NCI-H1092 treated with DMSO at 0.1 percent for 48 hours (cell line): ENCODE results near the gene MKI67.

Source experiments
- DNase-seq: peaks from one replicate; lab custom pipeline; 2025; lab: John Stamatoyannopoulos, UW

MKI67 gene

GRCh38 chr10:128064108-128064969, 61.9 kb downstream of the MKI67 start:
- no peak for DNase-seq

- DNase-seq: no peak
Observed at GRCh38 chr10:128063736-128064107, 62.5 kb downstream of the MKI67 start.

- DNase-seq: no peak
Observed at GRCh38 chr10:128062881-128063563, 63.2 kb downstream of the MKI67 start.

DNA sequence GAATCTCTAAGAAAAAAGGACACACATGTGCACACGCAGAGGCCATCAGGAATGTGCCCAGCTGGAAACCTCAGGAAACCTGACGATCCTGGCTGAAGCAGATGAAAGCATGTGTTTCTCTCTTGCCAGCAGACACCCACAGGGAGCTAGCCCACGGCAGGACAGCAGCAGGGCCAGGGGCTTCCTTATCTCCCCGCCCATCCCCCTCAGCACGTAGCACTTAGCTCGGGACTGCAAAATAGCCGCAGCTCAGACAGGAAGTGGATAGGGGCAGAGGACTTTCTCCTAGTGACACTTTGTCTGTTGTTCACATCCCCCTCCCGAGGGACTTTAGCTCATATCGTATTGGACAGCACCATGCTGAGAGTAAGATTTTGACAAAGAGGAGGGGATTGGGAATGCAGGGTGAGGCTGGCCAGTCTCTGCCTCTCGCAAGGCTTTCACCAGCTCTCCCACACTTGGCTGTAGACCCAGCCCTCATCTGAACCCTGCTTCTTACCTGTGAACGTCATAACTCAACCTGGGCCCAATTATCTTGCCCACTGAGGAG, 63.8 kb downstream of the MKI67 start:
- no peak for DNase-seq

DNA sequence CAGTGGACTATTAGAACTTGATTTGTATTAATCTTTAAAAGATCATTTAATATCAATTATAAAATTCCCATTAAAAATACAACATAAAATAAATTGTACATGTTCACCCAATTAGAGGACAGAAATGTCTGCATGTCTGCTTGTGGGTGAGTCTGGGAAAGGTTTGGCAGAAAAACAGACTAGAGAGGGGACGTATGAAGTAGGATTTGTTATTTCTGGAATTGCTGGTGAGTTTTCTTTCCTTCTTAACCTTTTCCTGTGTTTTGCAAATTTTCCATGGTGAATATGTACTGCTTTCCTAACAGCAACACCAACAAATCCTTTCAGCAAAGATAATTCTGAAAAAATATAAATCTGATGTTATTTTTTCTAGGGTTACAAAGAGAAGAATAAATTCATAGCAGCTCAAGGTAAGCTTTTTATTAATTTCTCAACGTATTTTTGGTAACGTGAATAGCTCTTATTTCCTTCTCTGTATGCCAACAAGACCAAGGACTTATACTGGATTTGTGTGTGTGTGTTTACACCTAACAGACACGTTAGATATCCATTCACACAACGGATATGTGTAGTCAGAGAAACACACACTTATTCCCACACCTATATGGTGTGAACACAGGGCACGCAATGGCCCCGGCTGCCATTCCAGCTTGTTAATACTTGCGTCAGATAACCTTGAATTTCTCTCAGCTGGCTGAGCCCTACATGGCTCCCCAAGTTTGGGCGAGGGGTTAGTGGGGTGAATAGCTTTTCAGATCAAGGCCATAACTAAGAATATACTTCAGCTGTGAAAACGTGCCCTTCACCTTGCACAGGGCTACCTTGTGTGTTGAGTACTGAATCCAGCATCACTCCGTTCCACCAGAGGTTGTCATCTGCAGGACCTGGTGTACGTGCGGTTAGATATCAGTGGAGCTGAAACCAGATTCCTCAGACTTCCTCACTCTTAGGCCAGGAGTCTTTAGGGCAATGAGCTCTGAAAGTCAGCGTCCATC, 64.6 kb downstream of the MKI67 start:
- no peak for DNase-seq

DNA sequence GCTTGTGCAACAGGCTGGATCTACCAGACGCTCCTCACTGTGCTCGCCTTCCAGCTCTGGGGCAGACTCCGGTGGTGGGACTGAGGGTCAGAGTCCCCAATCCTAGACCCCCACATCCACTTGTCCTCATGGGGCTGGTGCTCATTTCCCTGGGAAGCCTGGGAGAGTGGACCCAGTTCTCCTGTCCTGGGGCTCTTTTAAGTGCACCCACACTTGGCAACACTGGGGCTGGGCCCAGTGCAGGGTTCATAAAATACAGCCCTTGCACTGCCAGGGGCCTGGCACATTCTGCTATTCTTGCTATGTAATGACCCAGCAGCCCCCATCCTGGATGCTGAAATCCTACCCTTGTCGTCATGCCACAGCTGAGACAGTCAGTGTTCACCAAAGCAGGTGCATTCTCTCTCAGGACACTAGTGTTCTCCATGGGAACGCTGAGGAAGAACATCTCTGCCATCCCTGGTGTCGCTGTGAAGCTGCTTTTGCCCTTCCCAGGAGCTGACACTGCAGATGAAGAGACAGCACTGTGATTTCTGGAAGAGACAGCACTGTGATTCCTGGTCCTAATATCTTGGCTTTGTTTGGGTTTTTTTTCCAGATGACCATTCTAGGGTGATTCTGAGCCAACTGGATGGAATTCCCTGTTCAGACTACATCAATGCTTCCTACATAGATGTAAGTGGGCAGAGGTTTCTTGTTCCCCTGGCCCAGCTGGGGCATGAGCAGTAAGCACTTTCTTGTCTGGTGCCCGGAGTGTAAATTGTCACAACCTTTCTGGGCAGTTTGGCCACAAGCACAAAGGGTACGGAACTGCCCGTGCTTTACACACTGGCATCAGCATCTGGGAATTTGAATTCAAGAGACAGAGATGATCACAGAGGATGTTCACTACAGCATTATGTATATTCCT, 65.6 kb downstream of the MKI67 start:
- DNase-seq: no peak

DNA sequence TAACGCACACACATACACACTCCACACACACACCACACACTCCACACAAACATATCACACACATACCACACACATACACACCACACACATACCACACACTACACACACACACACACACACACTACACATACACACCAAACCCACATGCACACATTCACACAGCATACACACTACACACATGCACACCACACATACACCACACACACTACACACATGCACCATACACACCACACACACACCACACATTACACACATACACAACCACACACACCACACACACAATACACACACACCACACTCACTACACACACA, 66.3 kb downstream of the MKI67 start:
- DNase-seq: no peak

DNA sequence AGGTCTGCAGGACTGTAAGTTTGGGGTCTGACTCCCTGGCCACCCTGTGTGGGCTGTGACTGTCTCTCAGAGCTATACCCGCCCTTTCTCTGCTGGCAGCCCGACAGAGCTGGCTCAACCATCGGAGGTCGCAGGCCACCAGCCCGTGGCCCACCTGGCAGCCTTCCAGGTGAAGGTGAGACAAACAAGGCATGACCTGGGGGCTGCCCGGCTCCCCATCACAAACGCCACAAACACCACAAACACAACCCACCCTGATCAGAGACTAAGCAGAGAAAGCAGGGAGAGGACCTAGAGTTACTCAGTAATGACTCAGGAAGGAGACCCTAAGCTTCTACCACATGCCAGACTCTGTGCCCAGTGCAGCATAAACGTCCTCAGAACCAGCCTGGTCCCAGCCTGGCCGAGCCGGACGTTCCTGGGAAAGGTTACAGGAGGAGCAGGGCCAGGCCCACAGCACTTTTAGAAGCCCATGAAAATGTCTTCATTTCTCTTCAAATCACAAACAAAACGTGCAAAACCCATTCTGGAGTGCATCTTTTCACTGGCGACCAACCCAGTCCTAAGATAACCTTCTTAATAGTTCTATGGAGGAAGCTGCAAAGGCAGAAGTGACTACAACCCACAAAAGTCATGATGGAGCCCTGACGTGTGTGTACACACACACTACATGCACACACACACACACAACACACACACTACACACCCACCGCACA, 66.8 kb downstream of the MKI67 start:
- DNase-seq: no peak

- DNase-seq: no peak
Observed at GRCh38 chr10:128058750-128059134, 67.5 kb downstream of the MKI67 start.

- DNase-seq: no peak
Observed at GRCh38 chr10:128058106-128058749, 68.0 kb downstream of the MKI67 start.

- DNase-seq: no peak
Observed at GRCh38 chr10:128056303-128057050, 69.7 kb downstream of the MKI67 start.

DNA sequence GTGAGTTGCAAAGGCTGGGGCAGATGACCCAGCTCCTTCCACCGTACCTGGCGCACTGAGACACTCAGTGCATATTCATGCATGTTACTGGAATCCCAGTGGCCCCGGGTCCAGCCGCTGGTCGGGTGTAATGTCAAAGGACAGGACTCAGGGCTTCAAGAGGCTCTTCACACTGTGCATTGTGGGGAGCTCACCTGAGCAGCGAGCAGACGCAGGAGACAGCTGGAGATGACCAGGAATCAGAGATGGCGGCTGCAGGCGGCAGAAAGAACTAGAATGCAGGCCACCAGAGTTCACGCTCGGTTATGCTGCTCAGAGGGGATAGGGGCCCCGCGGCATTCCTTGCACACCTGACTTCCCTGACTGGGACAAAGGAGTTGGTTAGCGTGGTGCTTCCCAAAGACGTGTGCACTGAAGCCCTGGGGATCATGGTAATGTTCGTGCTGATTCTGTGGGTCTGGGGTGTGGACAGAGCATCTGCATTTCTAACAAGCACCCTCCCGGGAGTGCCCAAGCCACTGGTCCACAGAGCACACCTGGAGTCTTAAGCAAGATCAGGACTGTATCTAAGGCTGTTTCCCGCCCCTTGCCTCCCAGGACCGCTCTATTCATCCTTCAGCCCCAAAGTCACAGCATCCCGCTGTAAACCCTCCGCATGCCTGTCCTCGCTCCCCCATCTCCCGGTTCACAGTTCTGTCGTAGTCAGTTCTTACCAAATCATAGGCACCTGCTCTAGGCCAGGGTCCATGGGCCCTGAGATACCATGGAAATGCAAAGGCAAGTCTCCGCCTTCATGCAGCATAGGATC, 71.0 kb downstream of the MKI67 start:
- DNase-seq: no peak

DNA sequence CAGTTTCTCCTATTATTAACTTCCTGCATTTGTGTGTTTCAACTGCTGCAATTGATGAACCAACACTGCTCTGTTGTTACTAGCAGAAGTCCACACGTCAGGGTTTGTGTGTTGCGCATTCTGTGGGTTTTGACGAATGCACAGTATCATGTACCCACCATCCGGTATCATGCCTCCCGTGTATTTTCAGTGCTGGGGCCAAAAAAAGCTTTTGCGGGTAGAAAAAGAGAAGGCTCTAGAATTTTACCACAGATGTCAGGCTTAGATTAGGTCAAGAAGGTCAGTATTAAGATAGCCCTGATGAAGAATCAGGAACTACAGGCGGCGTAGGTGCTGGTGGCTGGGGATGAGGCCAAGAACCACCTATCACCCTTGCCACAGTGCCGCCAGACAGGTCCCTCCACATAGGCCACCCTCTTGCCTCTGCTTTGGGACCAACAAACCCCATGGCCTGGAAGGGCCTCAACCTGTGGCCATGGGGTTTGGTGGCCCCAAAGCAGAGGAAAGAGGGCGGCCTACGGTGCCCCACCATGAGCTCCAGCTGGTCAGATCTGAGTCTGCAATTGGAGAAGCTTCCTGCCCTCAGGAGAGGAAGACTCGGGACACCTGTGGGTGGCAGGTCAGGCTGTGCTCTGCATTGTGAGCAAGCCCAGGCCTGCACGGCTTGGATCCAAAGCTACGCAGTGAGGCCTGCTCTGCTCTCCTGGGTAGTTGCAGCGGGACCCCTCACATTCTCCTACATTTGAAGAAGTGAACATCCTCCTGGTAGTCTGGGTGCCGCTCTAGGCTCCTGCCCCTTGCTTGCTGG, 71.9 kb downstream of the MKI67 start:
- DNase-seq: no peak

DNA sequence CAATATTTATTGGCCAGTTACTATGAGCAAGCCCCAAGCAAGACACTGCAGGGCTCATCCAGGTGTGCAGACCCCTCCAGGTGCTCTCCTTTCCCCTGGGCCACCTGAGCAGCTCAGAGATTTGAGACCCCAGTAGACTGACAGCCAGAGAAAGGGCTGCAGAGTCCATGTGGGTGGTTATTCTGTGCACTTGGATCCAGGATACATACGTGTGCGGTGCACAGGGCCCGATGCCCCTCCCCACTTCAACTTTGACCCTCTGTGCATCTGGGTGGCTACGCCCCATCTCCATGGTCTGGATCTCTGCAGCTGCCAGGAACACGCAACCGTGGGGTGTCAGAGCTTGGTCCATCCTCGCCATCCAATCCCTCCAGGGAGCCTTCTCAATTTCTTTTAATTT, 72.9 kb downstream of the MKI67 start:
- no peak for DNase-seq

GRCh38 chr10:128052696-128053095, 73.5 kb downstream of the MKI67 start:
- no peak for DNase-seq

GRCh38 chr10:128051548-128051947, 74.7 kb downstream of the MKI67 start:
- no peak for DNase-seq

- no peak for DNase-seq
Observed at GRCh38 chr10:128050936-128051335, 75.3 kb downstream of the MKI67 start.

DNA sequence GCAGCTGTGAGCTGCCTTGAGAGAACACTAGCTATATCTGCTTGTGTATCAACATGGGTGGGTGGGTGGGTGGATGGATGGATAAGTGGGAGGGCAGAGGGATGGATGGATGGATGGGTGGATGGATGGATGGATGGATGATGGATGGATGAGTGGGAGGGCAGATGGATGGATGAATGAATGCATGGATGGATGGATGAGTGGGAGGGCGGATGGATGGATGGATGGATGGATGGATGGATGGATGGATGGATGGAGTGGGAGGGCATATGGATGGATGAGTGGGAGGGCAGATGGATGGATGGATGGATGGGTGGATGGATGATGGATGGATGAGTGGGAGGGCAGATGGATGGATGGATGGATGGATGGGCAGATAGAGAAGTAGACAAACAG, 76.1 kb downstream of the MKI67 start:
- DNase-seq: no peak
